ENCODE data around the gene PHACTR1.

Gene PHACTR1

DNA sequence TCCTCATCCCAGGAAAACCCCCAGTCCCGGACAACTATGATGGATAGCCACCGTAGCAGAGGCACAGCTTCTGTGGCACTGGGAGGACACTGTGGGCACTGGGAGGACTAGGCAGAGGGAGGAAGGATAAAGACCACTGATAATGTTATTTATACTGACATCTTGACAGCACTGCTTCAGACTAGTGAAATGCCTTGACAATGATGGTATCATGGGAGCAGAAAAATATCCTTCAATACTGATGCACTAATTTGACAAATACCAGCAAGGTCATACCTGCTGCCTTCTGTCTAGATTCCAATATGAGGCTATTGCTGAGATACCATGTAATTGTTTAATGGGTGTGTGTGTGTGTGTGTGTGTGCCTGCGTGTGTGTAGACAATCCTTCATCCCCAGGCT is 148.6 kb downstream of the PHACTR1 start:
- DNase-seq: no peak

DNA sequence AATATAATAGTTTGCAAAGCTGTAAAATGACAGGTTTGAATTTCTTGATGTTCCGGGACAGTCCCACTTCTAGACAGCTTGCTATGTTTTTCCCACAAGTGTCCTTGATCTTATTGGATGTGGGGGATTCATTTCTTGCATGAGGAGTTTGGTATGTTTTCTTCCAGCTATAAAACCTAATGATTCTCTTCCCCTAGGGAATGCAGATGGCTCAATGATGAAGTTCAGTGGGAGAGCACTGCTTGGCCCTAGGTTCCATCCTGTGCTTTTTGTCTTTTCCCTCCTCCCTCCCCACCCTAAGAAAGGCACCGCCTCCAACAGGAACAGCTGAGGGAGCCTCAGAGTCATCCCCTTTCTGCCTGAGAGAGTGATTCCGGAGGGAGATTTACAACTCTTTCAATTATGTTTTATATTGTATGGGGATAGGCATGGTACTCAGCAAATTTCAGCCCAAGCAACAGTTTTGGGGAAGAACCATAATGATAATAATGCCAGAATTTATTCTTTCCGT is 149.2 kb downstream of the PHACTR1 start:
- DNase-seq: no peak

DNA sequence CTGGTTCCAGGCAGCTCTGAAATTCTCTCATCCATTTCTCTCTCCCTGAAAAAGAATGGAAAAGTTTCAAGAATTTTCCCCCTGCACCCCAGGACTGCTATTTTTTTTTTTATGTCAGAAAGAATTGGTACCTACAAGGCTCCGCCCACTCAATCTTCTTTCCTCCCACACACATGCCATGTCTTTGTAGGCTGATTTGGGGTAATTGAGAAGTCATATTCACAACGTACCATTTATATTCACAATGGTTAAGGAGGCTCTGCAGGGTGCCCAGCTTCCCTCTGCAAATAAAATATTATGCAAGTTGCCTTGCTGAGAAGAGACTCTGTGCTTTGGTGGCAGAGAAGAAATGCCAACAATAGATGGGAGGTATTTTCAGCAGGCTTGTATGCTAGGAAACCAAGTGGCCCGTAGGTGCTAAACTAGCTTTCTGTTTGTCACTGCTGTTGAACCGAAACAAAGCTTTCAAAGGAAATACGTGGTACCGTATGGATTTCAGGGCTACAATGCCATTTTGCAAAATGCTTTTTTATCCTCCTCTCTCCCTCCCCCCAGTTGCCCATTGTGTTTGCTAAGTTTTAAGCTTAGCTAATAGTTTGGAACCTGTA is 150.0 kb downstream of the PHACTR1 start:
- DNase-seq: peak; percentile 14

DNA sequence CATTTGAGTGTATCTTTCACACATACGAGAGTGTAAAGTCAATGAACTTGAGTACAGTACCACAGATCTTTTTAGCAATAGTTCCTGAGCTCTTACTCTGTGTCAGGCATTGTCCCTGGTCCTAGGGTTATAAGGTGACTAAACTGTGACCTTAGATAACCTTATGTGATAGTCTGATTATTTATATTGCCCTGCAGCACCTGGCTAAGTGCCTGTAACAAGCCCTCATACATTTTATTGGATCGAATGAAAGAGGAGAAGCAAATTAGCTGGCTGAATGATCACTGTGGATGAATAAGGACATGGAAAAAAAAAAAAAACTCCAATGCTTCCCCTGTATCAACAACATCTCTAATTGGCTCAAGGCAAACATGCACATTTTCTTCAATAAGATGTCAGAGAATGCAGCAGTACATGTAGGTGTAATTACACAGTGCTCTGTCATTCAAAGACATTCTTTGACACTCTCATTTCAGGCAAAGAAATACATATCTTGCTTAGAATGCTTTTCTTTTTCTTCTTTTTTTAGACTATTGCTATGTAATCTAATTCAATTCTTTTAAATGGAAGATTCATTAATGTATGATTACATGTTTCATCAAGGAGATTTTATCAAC is 153.4 kb downstream of the PHACTR1 start:
- no peak for DNase-seq

DNA sequence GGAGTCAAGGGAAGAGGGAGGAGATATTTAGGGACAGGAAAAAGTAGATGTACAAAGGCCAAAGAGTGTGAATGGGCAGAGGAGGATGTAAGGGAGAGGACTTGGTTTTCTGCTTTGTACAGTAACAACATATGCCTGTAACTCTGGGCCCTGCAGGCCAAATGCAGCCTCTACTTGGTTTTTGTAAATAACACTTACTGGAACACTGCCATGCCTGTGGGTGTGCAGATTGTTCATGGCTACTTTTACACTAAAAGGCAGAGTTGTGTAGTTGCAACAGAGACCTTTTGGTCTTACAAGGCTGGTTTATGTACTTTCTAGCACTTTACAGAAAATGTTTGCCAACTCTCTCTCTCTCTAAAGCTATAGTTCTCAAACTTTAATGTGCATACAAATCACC is 157.1 kb downstream of the PHACTR1 start:
- DNase-seq: no peak

DNA sequence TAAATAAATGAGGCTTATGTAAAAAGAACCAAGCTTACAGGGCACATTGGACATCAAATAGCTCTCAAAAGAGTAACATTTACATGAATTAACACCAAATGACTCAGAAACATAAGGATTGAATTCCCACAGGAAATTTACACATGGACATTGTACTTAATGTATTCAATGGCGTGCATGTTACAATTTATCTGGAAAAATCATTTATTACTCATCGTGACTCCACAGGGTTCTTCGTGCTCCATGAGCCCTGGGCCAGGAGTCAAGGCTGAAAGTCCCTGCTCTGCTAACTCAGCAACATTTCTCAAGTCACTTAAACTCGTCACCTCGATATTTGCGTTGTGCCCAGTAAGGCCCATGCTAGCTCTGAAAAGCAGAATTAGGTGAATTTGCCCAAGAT is 158.5 kb downstream of the PHACTR1 start:
- no peak for DNase-seq

DNA sequence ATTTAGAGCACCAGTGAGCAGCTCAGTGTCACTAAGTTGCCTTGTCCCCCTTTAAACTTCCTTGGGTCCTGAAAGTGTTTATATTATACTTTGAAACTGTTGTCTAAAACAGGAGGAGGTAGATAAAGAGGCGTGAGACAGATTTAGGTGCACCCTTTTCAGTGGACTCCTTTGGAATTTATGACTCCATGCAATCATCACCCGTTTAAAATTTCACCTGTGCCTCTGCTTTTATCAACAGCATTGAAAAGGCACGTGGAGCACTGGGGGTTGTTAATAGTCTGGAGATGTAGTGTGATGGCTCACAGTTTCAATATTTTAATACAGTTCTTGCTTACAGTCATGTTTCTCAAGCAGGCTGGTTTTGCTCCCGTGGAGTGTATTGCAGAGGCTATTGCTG is 162.2 kb downstream of the PHACTR1 start:
- no peak for DNase-seq

DNA sequence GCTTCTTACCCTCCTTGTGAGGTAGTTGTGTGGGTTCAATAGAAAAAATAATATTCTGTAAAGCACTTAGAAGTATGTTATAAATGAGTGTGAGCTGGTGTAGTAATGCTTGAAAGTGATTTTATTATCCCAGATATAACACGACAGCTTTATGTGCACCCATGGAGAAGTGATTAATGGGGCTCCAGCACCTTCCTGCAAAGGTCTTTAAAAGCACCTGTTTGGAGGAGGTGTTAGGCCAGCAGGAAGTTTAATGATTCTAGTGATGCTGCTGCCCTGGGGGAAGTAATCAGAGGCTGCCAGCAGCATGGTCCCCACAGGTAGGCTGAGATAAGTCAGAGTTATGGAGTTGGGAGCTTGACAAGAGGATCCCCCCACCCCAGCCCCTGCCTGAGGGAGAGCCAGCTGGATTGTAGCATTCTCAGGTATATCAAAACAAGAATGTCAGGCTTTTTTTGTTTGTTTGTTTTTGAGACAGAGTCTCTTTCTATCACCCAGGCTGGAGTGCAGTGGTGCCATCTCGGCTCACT is 166.3 kb downstream of the PHACTR1 start:
- DNase-seq: no peak

DNA sequence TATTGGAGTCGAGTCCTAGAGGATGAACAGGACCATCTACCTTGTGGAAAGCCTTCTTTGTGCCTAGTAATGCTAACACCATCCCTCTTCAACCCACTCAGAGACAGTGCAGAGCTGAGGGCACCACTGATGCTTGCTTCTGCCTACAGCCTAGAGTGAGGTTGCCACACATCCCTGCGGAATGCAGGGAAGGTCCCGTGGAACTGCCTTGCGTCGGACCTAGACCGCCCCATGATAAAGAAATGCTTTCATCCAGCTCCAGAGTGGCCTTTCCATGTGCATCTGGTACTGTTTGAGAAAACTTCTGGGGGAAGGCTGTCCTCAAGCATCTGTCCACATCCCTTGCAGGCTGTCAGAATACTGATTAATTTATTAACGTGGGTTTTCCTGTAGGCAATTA is 168.4 kb downstream of the PHACTR1 start:
- no peak for DNase-seq

DNA sequence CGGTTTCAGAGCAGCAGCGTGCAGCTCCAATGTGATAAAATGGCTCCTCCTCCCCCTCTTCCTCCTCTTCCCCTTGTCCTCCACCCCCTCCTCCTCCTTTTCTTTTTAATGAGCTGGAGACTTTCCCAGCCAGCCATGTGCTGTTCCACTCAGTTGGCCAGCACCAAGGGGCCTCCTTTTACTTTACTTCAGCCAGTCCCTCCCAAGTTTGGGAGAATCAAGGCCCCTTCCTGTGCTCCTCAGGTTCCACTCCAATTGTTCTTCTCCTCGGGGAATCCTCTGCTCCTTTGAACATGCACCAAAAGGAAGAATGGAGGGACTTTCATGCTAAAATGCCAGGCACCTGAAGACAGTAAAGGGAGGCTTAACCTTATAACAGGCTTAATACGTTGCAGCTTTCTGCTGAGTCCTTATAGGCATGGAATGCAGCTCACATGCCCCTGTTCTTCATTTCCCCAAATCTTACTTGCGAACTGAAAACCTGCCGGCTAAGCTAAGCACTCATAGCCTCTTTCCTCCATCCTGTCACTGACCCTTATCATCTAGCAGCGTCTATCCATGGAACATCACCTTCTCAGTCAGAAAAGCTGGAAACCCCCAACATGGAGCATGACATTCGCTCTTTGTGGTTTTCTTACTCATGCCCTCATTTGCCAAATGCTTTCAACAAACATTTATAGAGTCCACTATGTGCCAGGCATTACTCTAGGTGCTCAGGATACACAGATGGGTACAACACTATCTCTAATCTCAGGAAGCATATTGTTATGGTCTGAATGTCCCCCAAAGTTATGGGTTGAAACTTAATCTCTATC is 170.6 kb downstream of the PHACTR1 start:
- no peak for DNase-seq

DNA sequence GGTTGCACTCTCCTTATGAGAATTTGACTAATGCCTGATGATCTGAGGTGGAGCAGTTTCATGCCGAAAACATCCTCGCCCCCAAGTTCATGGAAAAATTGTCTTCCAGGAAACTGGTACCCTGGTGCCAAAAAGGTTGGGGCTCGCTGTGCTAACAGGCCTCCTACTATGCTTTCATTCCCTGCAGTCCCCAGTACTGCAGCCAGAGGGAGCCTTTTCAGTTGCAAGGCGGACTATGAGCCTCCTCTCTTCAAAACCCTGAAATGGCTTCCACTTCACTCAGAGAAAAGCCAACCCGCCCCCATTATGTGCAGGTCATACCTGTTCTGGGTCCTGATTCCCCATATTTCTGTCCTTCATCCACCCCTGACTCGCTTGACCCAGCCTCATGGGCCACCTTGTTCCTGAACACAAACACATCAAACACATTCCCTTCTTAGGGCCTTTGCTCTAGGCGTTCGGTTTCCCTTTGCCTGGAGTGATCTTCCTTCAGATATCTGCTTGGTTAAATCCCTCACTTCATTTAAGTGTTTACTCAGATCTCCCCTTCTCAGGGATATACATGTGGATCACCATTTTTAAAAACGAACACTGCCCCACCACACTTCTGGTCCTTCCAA is 173.7 kb downstream of the PHACTR1 start:
- DNase-seq: no peak

DNA sequence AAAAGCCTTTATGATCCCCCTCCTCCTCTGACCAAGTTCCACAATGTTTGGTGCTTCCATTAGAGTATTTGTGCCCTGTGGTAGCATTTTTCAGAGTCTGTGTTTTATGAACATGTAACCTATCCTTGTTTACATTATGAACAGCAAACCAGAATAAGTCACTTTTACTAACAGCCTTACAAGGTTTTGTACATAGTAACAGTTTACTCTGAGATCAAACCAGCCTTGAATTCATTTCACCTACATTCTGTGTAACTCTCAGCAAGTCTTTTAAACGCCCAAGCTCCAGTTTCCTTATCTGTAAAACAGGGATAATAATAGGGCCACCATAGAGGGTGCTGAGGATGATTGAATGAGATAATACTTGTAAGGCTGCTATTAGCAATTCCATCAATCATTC is 175.0 kb downstream of the PHACTR1 start:
- DNase-seq: no peak

DNA sequence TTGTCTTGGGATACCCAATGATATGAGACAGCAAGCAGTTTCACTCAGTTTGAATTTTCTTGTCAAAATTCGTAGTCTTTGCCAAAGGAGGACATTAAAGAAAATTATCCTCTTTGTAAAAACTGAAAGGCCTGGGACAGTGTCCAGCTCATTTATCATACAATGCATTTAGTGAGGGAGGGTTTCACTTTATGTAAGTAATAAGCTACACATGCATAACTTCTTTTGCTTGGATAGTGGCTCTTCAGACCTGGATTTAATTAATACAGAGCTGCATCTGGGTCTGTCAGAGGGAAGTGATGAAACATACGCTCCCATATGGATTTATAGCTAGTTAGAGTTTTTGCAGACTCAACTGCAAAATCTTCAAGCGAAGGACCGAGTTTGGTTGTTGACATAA is 175.6 kb downstream of the PHACTR1 start:
- no peak for DNase-seq

DNA sequence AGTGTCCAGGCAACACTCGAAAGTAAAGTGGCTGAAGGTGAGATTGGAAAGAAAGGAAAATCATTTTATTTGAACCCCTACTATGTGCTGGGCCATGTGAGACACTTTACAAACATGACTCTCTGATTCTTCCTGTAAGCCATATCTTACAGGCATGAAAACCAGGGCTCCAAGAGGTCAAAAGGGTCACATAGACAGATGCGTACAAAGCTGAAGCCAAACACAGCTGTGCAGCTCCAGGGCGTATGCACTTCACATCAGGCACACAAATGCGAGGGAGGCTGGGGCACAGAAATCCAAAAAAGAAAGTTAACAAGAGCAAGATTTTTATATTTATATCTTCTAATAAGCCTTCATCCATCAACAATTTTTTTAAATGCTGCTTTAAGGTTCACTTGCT is 176.5 kb downstream of the PHACTR1 start:
- no peak for DNase-seq

DNA sequence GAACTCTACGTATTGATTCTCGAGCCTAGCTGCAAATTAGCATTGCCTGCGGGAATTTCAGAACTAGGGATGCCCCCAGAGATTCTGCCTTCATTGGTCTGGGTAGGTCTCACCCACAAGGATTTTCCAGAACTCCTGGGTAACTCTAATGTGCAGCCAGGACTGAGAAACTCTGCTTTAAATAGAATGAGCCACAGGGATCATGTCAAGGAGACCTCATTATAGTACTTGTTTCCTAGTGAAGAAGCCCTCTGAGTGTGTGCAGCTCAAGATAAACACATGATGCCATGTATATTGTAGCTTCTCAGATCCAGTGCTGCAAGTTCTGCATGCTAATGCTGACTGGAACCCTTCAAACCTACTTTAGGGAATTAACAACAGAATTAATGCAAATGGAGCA is 179.2 kb downstream of the PHACTR1 start:
- no peak for DNase-seq

DNA sequence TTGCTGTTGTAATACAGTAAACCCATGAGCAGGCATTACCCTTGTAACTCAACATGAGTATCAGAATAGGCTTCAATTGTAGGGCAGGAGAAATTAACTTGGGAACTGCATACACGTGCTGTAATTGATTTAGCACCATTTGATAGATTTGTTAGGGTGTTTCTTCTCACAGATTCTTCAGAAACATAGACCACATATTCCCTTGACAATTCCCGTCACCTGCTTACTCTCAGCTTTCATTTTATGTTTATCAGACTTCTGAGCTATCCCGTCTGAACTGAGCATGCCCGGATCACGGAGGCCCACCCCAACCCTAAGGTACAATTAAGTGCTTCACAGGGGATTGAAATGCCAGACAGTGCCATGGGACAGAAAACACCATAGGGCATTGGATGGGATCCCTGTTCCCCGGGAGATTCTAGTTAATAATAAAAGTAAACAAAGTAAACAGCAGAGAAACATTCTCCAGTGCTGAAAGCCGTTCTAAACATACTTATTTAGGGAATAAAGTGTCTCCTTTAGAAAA is 179.7 kb downstream of the PHACTR1 start:
- DNase-seq: no peak

DNA sequence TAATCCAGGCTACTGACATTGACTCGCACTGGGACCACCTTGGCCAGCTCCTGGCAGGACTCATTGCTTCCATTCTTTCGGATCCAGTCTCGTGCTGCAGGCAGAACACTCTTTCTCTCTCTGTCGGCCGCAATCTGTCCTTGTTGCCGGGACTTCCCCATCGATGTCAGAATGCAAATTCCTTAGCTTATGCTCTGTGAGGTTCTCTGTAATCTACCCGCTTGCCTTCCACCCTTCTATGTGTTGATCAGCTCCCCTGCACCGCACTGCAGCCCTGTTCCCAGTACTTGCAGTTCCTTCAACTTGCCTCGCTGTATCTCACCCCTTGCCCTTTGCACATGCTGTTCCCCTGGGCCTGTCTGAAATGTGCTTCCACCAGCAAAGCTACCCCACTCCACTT is 182.0 kb downstream of the PHACTR1 start:
- no peak for DNase-seq

DNA sequence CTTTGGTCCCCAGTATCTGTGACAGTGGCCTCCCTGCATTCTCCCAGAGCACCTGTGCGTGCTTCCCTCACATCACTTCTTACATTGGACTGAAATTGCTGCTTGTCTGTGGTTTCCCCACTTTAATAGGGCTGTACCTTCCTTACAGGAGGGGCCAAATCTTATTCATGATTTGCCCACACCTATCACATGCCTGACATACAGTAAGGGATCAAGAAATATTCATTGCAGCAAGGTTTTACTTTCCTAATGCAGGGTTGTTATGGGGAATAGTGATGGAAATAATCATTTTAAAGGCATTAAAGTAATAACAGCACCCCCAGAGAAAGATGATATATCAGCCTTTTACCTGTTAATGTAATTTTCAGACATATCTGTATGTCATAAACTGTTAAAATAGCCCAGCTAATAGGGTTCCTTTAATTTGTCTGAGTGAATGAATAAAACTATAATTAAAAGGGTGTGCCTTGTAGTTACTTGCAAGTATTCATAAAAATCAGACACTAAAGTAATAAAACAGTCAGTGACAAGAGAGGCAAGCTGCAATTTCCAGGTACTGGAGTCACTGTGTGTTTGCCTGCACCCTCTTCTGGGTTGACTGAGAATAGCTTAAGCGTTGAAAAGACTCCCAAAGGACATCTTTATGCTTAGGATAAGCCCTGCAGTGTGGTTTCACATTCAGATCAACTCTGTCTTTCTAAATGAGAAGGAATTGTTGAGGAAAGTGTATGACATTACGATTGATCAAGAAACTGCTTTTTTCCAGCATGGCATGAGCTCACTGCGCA is 182.7 kb downstream of the PHACTR1 start:
- DNase-seq: no peak

DNA sequence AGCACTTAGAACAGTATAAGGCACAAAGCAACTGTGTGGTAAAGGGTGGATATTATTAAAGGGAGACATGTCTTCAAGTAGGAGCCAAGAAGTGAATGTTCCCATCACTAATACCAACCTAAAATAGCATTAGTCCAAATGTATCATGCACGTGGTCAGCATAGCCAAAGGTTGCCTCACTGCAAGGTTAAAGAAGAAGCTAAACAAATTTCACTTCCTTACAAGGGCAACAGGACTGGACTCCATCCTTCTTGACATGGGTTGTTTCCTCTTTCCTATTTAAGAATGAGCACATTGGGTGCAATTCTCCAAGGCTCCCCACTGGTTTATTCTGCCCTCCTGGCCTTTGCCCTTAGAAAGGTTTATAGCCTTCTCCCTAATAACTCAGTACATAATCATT is 186.7 kb downstream of the PHACTR1 start:
- DNase-seq: no peak

DNA sequence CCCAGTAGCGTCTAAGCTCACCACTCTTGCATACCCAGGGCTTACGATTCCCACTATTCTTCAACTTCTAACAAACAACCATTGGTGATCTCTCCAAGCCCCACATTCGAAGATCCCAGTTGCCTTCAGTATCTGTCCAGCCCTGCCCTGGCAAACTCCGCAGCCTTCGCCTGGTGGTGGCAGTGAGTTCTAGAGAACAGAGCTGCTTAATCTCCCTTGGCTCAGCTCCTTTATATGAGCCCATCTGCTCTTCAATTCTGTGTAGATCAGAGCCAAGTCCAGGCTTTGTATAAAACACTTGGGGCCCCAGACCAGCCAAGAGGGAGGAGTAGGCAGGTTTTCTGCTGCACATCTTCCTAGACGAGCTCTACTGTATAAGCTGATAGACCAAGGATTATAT is 193.3 kb downstream of the PHACTR1 start:
- no peak for DNase-seq

DNA sequence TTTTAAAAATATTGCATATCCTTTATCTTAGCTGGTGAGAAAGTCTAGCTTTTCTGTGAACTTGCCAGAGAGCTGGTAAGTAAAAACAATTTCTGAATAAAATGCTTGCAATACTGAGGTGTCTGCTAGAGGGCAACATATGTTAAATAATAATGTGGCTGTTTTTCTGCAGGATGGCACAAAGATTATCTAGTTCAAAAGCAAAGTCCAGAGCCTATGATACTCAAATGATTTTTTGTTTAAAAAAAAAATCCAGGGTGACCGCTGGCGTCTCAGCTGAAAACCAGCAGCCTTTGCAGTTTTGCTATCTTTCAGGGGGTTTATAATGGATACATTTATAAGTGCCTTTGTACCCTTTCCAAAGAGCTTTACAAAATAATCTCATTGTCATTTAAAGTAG is 194.9 kb downstream of the PHACTR1 start:
- peak; percentile 6 for DNase-seq

DNA sequence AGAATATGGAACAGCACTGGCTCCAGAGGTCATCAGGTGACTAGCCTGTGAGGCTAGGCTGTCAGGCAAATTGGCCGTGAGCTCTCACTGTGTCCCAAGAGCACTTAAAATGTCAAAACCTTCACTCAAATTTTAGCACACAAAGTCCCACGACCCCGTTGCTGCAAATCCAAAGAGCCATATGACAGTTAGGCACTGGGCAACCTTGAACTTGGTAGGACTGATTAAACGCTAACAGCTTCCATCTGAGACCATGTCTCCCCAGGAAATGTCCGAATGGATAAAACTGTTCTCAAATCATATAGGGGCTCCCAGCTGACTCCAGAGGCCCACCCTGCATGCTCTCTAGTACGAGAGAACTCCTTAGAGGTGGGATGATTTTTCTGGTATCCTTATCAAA is 196.6 kb downstream of the PHACTR1 start:
- no peak for DNase-seq
